GM18526 (cell line): ENCODE measurements around the gene APBB3.

ENCODE experiments used
- POLR2A ChIP-seq: IDR thresholded peaks from 3 replicates; pipeline ENCODE4 v1.6.1; 2011; ENCODE audit not compliant: insufficient read length; ENCODE audit errors: extremely low read depth

The APBB3 gene

DNA sequence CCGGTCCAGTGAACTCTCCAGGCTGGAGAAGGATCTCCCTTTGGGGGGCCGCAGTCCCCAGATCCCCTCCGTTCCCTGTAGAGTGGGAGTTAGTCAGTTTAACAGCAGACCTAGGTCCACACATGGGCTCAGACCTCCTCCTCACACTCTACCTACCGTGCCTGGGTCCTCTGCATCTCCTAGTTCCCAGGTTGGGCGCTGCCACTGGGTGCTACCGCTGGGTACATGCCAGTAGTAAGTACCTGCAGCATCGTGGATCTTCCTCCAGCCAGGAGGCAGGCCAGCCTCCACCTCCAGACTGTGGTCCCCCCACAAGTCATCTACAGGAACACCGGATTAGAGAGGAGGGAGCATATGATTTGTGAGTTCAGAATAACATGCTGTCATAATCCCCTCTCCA lies 802 bp downstream of the APBB3 start:
- no peak for TF ChIP-seq POLR2A

DNA sequence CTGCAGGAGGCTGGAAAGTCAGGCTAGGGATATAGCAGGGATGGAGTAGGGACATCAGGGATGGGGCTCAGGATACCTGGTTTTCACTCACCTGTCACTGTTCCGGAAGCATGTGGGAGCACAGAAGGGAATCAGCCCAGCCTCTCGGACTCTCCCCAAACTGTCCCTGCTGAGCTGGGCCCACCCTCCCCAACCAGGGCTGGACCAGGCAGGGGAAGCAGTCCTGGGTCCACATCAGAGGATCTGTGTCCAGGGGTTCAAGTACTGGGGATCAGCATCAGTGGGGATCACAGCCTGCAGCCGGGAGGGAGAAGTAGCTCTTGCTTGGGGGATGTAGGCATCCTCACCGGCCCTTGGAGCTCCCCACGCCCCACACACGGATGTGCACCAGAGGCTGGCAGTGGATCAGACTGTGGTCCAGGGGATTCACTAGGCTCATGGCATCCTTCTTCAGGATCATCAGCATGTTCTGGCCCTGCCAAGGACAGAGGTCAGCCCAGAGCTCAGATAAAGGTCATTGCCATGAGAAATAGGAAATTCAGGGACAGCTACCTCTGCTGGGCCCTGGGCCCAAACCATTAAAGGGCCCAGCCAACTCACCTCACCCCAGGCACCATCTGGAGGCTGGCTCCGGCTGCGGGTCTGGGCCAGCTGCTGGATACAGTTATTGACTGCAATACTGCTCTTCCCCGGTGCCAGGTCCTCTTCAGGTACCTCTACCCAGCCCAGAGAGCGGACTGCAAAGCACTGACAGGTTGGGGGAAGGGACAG lies 2.5 kb downstream of the APBB3 start:
- TF ChIP-seq POLR2A, result no peak

DNA sequence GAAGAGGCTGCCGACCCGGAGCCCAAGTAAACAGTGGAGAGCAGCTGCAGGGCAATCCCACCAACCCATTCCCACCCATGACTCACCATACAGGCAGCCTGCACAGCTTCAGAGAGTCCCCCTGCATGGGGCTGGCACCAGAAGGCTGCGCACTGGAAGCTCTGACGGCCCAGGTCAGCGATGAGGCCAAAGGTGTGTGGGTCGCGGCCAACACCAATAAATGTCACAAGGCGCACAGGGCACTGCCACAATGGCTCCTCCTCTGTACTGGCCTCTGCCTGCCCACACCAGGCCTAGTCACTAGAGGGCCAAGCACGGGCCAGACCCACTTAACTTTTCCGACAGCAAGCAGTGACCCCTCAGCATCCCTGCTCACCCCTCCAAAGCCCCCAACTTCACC lies 4.2 kb downstream of the APBB3 start:
- no peak for TF ChIP-seq POLR2A

DNA sequence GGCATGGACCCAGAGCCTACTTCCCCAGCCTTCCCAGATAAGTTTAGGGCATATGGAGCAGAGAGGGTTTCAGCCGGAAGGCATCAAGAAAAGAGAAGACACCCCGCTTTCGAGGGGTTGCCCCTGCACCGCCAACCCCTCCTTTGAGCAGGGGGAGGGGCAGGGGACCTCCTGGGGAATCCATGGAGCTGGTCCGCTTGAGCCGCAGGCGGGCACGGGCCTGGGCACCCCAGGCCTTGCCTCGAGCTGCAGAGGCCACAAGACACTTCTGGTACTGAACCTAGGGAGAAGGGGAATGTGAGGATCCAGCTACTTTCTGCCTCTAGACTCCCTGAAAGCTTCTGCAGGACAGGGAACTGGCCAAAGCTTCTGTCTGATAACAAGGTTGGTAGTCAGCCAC lies 5.9 kb downstream of the APBB3 start:
- no peak for TF ChIP-seq POLR2A

DNA sequence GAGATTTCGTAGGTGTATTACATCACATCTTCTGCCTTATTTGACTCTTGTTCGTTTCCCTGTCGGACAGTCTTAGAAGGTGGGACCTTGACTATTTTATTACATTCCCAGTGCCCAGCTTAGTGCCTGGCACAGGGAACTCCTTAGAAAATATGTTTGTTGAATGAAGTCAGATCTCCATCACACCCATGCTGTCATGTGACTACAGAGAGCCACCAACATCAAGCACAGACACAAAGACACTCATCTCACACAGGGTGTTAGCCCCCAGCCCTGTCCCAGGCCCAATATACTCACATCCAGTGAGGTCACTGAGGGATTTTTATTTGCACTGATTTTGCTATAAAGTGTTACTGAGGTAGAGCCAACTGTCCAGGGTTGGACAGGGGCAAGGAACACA lies 6.4 kb downstream of the APBB3 start:
- TF ChIP-seq POLR2A, result no peak

DNA sequence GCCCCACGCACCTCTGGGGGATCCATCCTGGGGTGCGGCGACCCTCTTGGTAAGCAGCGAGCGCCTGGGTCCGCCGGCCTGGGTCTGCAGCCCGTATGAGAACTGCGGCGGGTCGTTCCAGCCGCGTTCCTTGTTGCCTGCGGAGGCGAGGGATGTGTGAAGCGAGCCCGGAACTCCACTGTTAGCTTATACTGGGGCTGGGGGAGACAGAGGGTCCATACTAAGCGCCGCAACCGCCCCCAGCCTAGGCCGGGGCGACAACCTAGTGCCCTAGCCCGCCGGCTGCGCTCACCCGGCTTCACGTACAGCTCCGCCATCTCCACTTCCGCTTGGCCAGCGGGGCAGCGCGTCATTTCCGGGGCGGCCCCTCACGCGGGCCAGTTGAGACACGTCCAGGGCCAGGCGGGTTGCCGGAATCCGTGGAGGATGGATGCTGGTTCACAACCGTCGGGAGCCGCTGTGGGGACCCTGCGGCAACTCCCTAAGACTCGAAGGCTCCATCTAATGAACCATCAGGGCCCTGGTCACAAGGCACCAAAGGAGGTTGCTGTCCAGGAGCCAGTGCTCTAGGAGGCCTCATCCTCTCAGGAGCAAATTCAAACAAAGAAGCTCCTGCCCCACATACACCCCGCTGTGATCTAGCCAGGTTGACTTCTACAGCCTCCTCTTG lies 7.1 kb downstream of the APBB3 start, which contains the start of gene SRA1:
Gene SRA1 (minus strand): TSS at position 338 of the 670 bp plus-strand sequence. CDS start 21 bp downstream, at position 317.
- peak; percentile 97 for TF ChIP-seq POLR2A

DNA sequence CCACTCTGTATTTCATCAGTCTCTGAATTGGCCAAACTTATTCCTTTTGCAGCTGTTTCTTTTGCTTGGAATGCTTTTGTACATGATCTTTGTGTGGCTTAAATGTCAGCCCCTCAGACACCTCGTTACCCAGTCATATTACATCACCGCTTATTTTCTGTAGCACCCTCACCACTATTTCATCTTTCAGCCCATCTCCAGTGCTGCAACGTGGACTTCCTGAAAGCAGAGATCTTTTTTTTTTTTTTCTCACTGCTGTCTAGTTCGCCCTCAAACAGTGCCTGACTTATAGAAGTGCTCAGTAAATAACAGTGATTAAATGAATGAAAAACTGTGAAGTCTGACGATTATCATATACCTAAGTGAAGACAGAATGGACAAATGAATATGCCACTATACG lies 8.0 kb downstream of the APBB3 start:
- no peak for TF ChIP-seq POLR2A

DNA sequence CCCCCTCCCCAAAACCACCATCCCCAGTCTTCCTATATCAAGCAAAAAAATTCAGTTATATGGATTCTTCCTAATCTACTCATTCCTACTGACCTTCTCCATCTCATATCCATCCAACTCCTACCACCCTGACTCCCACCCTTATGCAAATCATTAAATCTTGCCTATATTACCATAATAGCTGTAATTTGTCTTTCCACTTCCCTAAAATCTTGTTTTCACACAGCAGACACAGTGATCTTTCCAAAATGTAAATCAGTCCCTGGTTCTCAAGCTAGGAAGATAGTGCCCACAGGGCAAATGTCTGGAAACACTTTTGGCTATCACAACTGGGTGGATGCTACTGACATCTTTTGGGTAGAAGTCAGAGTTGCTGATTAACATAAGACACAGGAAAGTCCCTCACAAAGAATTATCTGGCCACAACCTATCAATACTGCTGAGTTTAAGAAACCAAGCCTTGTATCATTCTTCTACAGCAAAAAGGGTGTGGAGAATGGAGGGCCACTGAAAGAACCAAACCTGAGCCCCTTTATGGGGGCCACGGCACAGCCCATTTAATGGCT lies 8.6 kb downstream of the APBB3 start:
- TF ChIP-seq POLR2A, result no peak

DNA sequence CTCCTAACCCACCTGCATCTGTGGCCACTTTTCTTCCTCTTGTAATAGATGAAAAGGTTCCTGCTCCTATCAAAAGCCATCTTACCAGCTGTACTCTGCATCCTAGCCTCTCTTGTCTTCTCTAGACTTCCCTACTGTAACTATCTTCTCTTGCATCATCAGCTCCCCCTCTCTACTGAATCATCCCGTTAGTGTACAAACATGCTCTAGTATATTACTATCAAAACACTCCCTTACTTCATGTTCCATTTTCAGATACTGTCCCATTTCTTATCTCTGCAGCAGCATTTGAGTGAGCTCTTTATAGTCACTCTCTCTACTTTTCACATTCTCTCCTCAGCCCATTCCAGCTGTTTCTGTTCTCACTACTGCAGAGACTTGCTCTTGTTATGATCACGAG lies 9.9 kb downstream of the APBB3 start:
- TF ChIP-seq POLR2A, result no peak

DNA sequence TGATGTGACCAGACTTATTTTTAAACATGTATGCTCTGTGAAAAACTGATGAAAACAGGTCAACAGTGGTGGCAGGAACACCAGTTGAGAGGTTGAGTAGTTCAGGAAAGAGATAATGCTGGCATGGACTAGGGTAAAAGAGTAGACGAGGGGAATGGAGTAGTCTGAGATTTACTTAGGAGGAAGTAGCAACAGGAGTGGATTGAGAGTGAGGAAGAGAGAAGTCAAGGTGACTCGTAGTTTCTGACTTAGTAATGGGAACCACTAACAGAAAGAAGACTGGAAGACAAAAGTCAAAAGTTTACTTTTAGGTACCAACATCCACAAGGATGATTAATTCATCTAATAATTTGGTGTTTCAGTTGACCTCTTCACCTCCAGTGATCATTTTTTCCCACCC lies 10.7 kb downstream of the APBB3 start:
- TF ChIP-seq POLR2A, result no peak

DNA sequence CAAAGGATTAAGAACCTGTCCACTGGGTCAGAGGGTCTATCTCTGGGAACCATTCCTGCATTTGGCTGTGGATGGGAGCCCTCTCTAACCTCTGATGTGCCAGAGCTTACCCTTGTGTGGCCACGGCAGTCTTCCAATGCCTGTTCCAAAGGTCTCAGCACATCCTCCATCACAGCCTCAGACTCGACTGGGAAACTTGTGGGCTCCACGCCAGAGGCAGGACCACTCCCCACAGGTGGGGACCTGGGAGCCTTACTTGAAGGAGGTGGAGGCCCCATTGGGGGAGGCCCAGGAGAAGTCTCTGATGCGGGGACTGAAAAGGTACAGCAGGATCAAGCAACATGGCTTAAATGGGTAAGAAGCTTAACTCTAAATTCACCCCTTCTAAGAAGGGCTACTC lies 12.5 kb downstream of the APBB3 start:
- no peak for TF ChIP-seq POLR2A

DNA sequence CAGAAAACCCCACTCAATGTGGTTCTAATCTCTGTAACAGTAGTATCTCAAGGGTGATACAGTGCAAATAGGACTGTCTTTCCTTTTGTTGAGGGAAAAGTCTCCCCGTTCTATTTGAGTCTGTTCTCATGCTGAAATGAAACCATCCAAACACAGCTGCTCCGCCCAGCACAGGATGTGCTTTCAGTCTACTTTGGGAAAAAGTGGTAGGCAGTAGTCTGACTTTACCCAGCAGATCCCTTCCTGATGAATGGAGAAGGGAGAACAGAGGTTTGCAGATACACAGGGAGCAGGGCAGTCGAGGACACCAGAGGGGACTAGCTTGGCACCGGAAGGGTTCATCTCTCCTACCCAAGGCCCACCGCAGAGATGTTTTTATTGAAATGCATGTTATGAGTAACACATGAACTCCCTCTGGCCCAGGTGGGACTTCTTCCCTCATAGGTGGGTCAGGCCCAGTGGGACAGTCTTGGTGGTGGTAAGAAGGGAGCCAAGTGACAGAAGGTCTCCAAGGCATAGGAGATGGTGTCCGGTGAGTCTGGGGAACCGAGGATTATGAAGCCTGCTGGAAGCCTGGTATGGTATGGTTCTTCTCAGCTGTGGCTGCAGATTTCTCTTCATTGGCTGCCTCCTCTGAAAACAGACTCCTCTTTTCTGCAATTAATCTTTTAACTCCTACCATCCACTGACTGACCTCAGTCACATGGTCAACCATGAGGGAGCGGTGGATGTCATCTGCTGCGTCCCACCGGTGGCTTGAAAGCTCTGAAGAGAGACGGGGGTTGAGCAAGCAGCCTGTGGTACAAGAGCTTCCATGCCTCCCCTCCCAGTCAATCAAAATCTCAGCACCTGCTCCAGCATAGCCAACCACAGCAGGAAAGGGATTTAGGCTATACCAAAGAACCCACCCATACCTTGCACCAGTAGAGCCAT lies 14.0 kb downstream of the APBB3 start:
- no peak for TF ChIP-seq POLR2A

DNA sequence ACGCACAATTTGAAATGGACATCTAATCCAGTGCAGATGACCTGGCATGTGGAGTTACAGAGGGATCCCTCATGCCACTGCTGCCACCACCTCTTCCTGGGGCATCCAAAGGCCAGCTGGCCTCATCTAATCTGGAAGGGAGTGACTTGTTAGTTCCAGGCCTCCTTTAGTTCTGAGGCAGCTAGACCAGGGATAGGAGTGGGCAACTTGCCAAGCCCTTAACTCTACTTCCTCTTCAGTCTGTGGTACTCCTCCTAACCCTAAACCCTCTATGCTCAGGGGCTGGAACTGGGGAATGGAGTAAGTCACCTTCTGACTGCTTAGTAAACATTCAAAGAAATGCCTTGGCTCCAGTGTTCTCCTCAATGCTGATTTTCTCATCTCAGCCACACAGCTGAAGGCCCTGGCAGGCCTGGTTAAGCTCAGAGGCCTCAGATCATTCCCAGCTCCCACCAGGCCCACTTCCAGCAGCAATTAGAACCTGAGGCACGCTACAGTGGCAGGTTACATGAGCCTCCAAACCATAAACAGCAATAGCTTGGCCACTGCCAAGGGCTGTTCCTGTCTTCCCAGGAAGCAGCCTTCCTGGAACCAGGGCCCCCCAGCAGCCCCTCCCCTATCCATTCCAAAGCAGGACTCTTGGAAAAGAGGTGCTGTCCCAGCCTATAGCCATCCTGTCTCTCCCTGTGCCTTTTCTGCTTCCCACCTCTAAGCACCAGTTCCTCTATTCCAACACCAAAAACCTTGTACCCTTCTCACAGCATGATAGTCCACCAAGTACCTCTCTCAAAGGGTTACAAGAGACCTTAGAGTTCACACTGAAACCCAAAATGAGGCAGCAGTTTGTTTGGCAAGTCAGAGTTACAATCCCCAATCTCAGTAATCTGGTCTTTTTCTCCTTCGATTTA lies 14.9 kb downstream of the APBB3 start:
- TF ChIP-seq POLR2A, result no peak

DNA sequence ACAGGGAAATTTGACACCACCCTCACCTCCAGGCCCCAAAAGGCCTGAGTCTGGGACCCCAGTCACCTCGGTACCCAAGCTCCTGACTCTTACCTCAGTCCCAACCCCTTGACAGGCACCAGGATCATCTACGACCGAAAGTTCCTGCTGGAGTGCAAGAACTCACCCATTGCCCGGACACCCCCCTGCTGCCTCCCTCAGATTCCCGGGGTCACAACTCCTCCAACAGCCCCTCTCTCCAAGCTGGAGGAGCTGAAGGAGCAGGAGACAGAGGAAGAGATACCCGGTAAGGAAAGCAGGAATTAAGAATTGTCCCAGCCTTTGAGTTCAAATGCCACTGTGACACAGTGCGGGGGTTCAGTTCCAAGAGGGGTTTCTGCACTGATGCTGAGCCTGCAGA lies 15.6 kb downstream of the APBB3 start:
- no peak for TF ChIP-seq POLR2A
